ENCODE results near the gene PSME4.
"Not testable (repeated sequence)": the region's sequence is repeated elsewhere in the genome, so short reads cannot be mapped to it uniquely, and the experiment has no call there.

The PSME4 gene

GRCh38 chr2:53941749-53942148 is 29.0 kb downstream of the PSME4 start:
- peaks cover 0 to 3% of the 10 kb centered on the region in 2 experiments for H3K4me1 ChIP-seq (ENCODE audit: control insufficient read depth in 1 of 2, insufficient read depth in 1 of 2, low read depth in 1 of 2, low read length in 1 of 2)
- no peak overlapping the region for H3K27ac ChIP-seq
- no peaks in the 10 kb centered on the region for H3K9me3 ChIP-seq
- H3K4me3 ChIP-seq (ENCODE audit: low read depth in 1 of 2, low read length in 1 of 2) = no peak overlapping the region
- TF ChIP-seq CTCF (IDR thresholded peaks at IDR 0.05) = no peak
- H3K27me3 ChIP-seq = no peaks in the 10 kb centered on the region
- H3K36me3 ChIP-seq = peaks cover 39% of the 10 kb centered on the region

- H3K27me3 ChIP-seq = no peaks in the 10 kb centered on the region
- H3K36me3 ChIP-seq = peaks cover 46% of the 10 kb centered on the region
- H3K9me3 ChIP-seq = no peaks in the 10 kb centered on the region
- no peak overlapping the region for H3K27ac ChIP-seq
- TF ChIP-seq CTCF (IDR thresholded peaks at IDR 0.05) = no peak
- no peaks in the 10 kb centered on the region for H3K4me1 ChIP-seq (ENCODE audit: control insufficient read depth in 1 of 2, insufficient read depth in 1 of 2, low read depth in 1 of 2, low read length in 1 of 2)
- H3K4me3 ChIP-seq (ENCODE audit: low read depth in 1 of 2, low read length in 1 of 2) = no peak overlapping the region
Measured at GRCh38 chr2:53939656-53940055, 31.1 kb downstream of the PSME4 start.

- Histone ChIP-seq H3K36me3 (peaks cover 54% of the 10 kb centered on the region), H3K9me3 (no peaks in the 10 kb centered on the region), H3K4me1 (ENCODE audit: control insufficient read depth in 1 of 2, insufficient read depth in 1 of 2, low read depth in 1 of 2, low read length in 1 of 2) (no peaks in the 10 kb centered on the region), H3K27me3 (no peaks in the 10 kb centered on the region), H3K27ac (no peak overlapping the region), H3K4me3 (ENCODE audit: low read depth in 1 of 2, low read length in 1 of 2) (no peak overlapping the region)
- TF ChIP-seq CTCF (IDR thresholded peaks at IDR 0.05) = no peak
Measured at GRCh38 chr2:53938904-53939303, 31.9 kb downstream of the PSME4 start.

- Histone ChIP-seq H3K4me3 (ENCODE audit: low read depth in 1 of 2, low read length in 1 of 2) (no peak overlapping the region), H3K27me3 (no peaks in the 10 kb centered on the region), H3K36me3 (peaks cover 82% of the 10 kb centered on the region), H3K4me1 (ENCODE audit: control insufficient read depth in 1 of 2, insufficient read depth in 1 of 2, low read depth in 1 of 2, low read length in 1 of 2) (no peaks in the 10 kb centered on the region), H3K27ac (no peak overlapping the region), H3K9me3 (no peaks in the 10 kb centered on the region)
- TF ChIP-seq CTCF (IDR thresholded peaks at IDR 0.05) = no peak
Measured at GRCh38 chr2:53933329-53933728, 37.5 kb downstream of the PSME4 start.

- H3K27ac ChIP-seq; H3K9me3 ChIP-seq; H3K4me3 ChIP-seq (ENCODE audit: low read depth in 1 of 2, low read length in 1 of 2); H3K27me3 ChIP-seq; H3K4me1 ChIP-seq (ENCODE audit: control insufficient read depth in 1 of 2, insufficient read depth in 1 of 2, low read depth in 1 of 2, low read length in 1 of 2): not testable (repeated sequence)
- peaks cover 89% of the 10 kb centered on the region for H3K36me3 ChIP-seq
Measured at GRCh38 chr2:53926321-53926720, 44.5 kb downstream of the PSME4 start.

GRCh38 chr2:53913721-53914120 is 57.1 kb downstream of the PSME4 start:
- Histone ChIP-seq H3K4me3 (ENCODE audit: low read depth in 1 of 2, low read length in 1 of 2) (no peak overlapping the region), H3K36me3 (peaks cover 34% of the 10 kb centered on the region), H3K4me1 (ENCODE audit: control insufficient read depth in 1 of 2, insufficient read depth in 1 of 2, low read depth in 1 of 2, low read length in 1 of 2) (peaks cover 0 to 6% of the 10 kb centered on the region in 2 experiments), H3K9me3 (no peaks in the 10 kb centered on the region), H3K27ac (peak overlapping the region; percentile 15), H3K27me3 (no peaks in the 10 kb centered on the region)
- no peak for TF ChIP-seq CTCF (IDR thresholded peaks at IDR 0.05)
